Lower leg skin (tissue), 4 donors: ENCODE results near the gene DIPK2A. TPM values are rescaled to one million over a fixed set of nuclear protein-coding genes. Genes with fewer than 3 reads are reported as not detected.

ENCODE experiments used
- DNase-seq, 2 donors: peaks; one replicate each; pipeline ENCODE4 v3.0.0-alpha.2; 2019; ENCODE audit warnings: low spot score in 2 of 2
- H3K4me3 ChIP-seq: fragments of 200-600 bp; sonication (generic); 2 replicates; pipeline ENCODE4 v1.5.1; 2017; ENCODE audit warnings: mild to moderate bottlenecking, low read depth; ENCODE audit not compliant: poor library complexity, severe bottlenecking
- CTCF ChIP-seq, 3 donors: fragments of 450-650 bp; IDR thresholded peaks; one replicate each; pipeline ENCODE4 v1.5.1; 2016; ENCODE audit warnings: antibody characterized with exemption in 3 of 3, mild to moderate bottlenecking in 3 of 3, moderate library complexity in 2 of 3
- POLR2A ChIP-seq, 2 donors: fragments of 450-650 bp; IDR thresholded peaks; one replicate each; pipeline ENCODE4 v1.6.1; 2016 to 2017; ENCODE audit warnings: antibody characterized with exemption in 2 of 2, mild to moderate bottlenecking in 1 of 2, moderate library complexity in 1 of 2
- WGBS, 2 donors: methylation state at CpG; one replicate each; pipeline ENCODE4 v1.1.5; 2018; 5-methylcytosine and 5-hydroxymethylcytosine counted together
- intact Hi-C: fragments of 100-400 bp; cut with DNase I; formaldehyde crosslinking; loops from one replicate; pipeline ENCODE4 v1.15.0; 2023; ENCODE audit warnings: low total_unique reads
- total RNA-seq, 4 donors: library from RNA; depleted of rRNA; stranded (reverse); fragments of >200 nt; gene quantifications; one replicate each; pipeline ENCODE4 v1.1.0, GENCODE V29; 2016

DIPK2A gene
- total RNA-seq, 4 donors from 2014 or later: 37.3 to 55.5 (median 42.6) TPM

GRCh38 chr3:143935678-143936077 lies 35.9 kb upstream of the DIPK2A start:
- no peak for DNase-seq
- H3K4me3 ChIP-seq: no peak overlapping the region
- TF ChIP-seq CTCF (IDR thresholded peaks at IDR 0.05) (no peak), POLR2A (IDR thresholded peaks at IDR 0.05) (no peak)
- intact Hi-C loops: no loop called here
- WGBS, 2 donors: 21 to 28% methylated on average over 1 of the region's 1 CpG

DNA sequence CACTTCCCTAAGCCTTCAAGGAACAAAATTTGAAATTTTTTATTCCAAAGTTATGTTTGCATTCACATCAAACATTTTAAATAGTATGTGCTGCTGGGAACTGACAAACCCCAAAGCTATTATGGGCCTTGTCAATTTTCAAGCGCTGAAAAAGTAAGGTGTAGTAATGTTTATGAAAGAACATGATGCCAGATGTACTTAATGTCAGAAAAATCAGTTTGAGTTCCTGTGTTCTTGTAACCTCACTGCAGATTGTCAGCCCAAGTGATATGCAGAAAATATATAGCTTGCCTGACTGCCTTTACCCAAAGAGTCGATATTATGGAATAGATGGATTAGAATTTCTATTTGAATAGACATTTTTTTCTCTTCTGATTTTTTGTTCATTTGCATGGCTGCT lies 20.8 kb upstream of the DIPK2A start:
- TF ChIP-seq POLR2A (IDR thresholded peaks at IDR 0.05) (no peak), CTCF (IDR thresholded peaks at IDR 0.05) (no peak)
- DNase-seq: no peak
- H3K4me3 ChIP-seq: no peak overlapping the region
- intact Hi-C loops: loop anchor here (10.0 kb wide), 1 partner anchor 176 kb away; no protein-coding TSS in a partner anchor
- WGBS, 2 donors: 64 to 70% methylated on average over 2 of the region's 2 CpGs

- WGBS, 2 donors: 94 to 98% methylated on average over 1 of the region's 1 CpG
- DNase-seq: no peak
- intact Hi-C loops: loop anchor here (10.0 kb wide), 1 partner anchor 177 kb away; no protein-coding TSS in a partner anchor
- no peak overlapping the region for H3K4me3 ChIP-seq
- no peak for TF ChIP-seq POLR2A (IDR thresholded peaks at IDR 0.05)
- TF ChIP-seq CTCF (IDR thresholded peaks at IDR 0.05): no peak
Observed at GRCh38 chr3:143951351-143951971, 20.2 kb upstream of the DIPK2A start.

- H3K4me3 ChIP-seq: no peak overlapping the region
- WGBS, 2 donors: 75 to 77% methylated on average over 4 of the region's 4 CpGs
- no peak for DNase-seq
- TF ChIP-seq POLR2A (IDR thresholded peaks at IDR 0.05): no peak
- no peak for TF ChIP-seq CTCF (IDR thresholded peaks at IDR 0.05)
- intact Hi-C loops: loop anchor here (10.0 kb wide), 1 partner anchor 178 kb away; no protein-coding TSS in a partner anchor
Observed at GRCh38 chr3:143952569-143953072, 19.0 kb upstream of the DIPK2A start.

GRCh38 chr3:143955113-143955512 lies 16.5 kb upstream of the DIPK2A start:
- no peak for TF ChIP-seq CTCF (IDR thresholded peaks at IDR 0.05)
- no peak for TF ChIP-seq POLR2A (IDR thresholded peaks at IDR 0.05)
- no peak for DNase-seq
- H3K4me3 ChIP-seq: no peak overlapping the region
- intact Hi-C loops: loop anchor here (10.0 kb wide), 1 partner anchor 180 kb away; no protein-coding TSS in a partner anchor
